ENCODE measurements around the gene ARHGAP29. TPM values are rescaled to one million over a fixed set of nuclear protein-coding genes. Genes with fewer than 3 reads are reported as not detected.

The ARHGAP29 gene
- polyA plus RNA-seq, 1 donor (not counting 4 experiments of a cell fraction or from before 2014, with no cell fraction given): 79.7 TPM

DNA sequence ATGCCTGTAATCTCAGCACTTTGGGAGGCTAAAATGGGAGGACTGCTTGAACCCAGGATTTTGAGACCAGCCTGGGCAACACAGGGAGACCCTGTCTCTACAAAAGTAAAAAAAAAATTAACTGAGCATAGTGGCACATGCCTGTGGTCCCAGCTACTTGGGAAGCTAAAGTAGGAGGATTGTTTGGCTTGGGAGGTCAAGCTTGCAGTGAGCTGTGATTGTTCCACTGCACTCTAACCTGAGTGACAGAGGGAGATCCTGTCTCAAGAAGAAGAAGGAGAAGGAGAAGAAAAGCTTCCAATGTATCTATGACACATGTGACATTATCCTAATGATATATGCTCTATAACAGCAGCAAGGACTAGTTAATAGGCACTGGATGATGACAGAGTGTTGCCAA lies 20.1 kb upstream of the ARHGAP29 start:
- H3K4me2 ChIP-seq (ENCODE audit: control insufficient read depth, extremely low read depth, insufficient read depth, low read depth, low read length): no peak overlapping the region
- no peak overlapping the region for H3K27ac ChIP-seq (ENCODE audit: control insufficient read depth, insufficient read depth, low read length)
- FAIRE-seq: no peak

DNA sequence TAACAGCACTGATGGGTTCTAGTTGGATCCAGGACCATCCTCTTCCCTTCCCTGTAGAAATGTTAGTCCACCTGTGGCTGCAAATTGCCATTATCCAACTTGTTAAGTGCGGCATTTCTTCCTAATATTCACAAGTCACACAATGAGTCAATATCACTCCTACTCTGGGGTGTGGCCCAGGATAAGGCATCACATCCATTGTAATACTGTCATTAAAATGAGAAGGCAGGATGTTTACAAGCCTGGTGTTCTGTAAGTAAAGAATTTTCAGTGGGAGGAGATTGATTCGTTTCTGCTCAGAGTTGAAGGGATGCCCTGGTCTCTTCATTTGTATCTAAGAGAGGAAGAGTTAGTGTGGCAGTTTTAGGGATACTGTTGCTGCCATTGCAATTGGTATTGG lies 18.1 kb upstream of the ARHGAP29 start:
- no peak overlapping the region for H3K9ac ChIP-seq (ENCODE audit: control insufficient read depth, extremely low read depth, insufficient read depth, low read length)
- H3K4me2 ChIP-seq (ENCODE audit: control insufficient read depth, extremely low read depth, insufficient read depth, low read depth, low read length): peak overlapping the region; percentile 22
- TF ChIP-seq EZH2 (IDR thresholded peaks at IDR 0.05; ENCODE audit: low read length): no peak
- TF ChIP-seq, protein P1, sequence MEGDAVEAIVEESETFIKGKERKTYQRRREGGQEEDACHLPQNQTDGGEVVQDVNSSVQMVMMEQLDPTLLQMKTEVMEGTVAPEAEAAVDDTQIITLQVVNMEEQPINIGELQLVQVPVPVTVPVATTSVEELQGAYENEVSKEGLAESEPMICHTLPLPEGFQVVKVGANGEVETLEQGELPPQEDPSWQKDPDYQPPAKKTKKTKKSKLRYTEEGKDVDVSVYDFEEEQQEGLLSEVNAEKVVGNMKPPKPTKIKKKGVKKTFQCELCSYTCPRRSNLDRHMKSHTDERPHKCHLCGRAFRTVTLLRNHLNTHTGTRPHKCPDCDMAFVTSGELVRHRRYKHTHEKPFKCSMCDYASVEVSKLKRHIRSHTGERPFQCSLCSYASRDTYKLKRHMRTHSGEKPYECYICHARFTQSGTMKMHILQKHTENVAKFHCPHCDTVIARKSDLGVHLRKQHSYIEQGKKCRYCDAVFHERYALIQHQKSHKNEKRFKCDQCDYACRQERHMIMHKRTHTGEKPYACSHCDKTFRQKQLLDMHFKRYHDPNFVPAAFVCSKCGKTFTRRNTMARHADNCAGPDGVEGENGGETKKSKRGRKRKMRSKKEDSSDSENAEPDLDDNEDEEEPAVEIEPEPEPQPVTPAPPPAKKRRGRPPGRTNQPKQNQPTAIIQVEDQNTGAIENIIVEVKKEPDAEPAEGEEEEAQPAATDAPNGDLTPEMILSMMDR (optimal IDR thresholded peaks at IDR 0.05 in 1 of 3, IDR thresholded peaks at IDR 0.05 in 1 of 3, conservative IDR thresholded peaks at IDR 0.05 in 1 of 3; ENCODE audit: extremely low read depth in 1 of 3, insufficient read depth in 2 of 3, low read length in 3 of 3): no peak
- dilution Hi-C loops (cut with MboI; ENCODE audit: extremely low pct_ligation_motif_present, low sequenced_read_pairs): no loop called here
- H3K27ac ChIP-seq (ENCODE audit: control insufficient read depth, insufficient read depth, low read length): no peak overlapping the region
- H4K20me1 ChIP-seq (ENCODE audit: control insufficient read depth, extremely low read depth, insufficient read depth, low read length): no peaks in the 10 kb centered on the region
- H3K36me3 ChIP-seq (ENCODE audit: control insufficient read depth in 2 of 2, extremely low read depth in 1 of 2, insufficient read depth in 2 of 2, low read length in 2 of 2): no peaks in the 10 kb centered on the region
- FAIRE-seq: peak; percentile 73
- DNase-seq (ENCODE audit: low read depth, low spot score): no peak
- H3K27me3 ChIP-seq (ENCODE audit: control insufficient read depth, extremely low read depth, insufficient read depth, low read length): no peaks in the 10 kb centered on the region
- H3K9me3 ChIP-seq (ENCODE audit: control insufficient read depth, low read depth, low read length): no peaks in the 10 kb centered on the region
- H2AFZ ChIP-seq (ENCODE audit: control insufficient read depth, low read length): no peak overlapping the region
- no peaks in the 10 kb centered on the region for H3K9me1 ChIP-seq (ENCODE audit: control insufficient read depth, extremely low read depth, insufficient read depth, low read length)
- peaks cover 23% of the 10 kb centered on the region for H3K4me1 ChIP-seq (ENCODE audit: control insufficient read depth, extremely low read depth, insufficient read depth, low read length)
- no peak overlapping the region for H3K4me3 ChIP-seq (ENCODE audit: control insufficient read depth in 2 of 3, extremely low read depth in 1 of 3, insufficient read depth in 2 of 3, low read depth in 1 of 3, low read length in 3 of 3)
- H3K79me2 ChIP-seq (ENCODE audit: control insufficient read depth, insufficient read depth, low read length): no peaks in the 10 kb centered on the region

More for the DNA sequence above, 20.1 kb upstream of the ARHGAP29 start:
- TF ChIP-seq, protein P1 (optimal IDR thresholded peaks at IDR 0.05 in 1 of 3, IDR thresholded peaks at IDR 0.05 in 1 of 3, conservative IDR thresholded peaks at IDR 0.05 in 1 of 3; ENCODE audit: extremely low read depth in 1 of 3, insufficient read depth in 2 of 3, low read length in 3 of 3): no peak
- TF ChIP-seq EZH2 (IDR thresholded peaks at IDR 0.05; ENCODE audit: low read length): no peak
- H2AFZ ChIP-seq (ENCODE audit: control insufficient read depth, low read length): no peak overlapping the region
- no peaks in the 10 kb centered on the region for H3K79me2 ChIP-seq (ENCODE audit: control insufficient read depth, insufficient read depth, low read length)
- no peaks in the 10 kb centered on the region for H3K27me3 ChIP-seq (ENCODE audit: control insufficient read depth, extremely low read depth, insufficient read depth, low read length)
- no peaks in the 10 kb centered on the region for H3K36me3 ChIP-seq (ENCODE audit: control insufficient read depth in 2 of 2, extremely low read depth in 1 of 2, insufficient read depth in 2 of 2, low read length in 2 of 2)
- H3K9ac ChIP-seq (ENCODE audit: control insufficient read depth, extremely low read depth, insufficient read depth, low read length): no peak overlapping the region
- no peak for DNase-seq (ENCODE audit: low read depth, low spot score)
- dilution Hi-C loops (cut with MboI; ENCODE audit: extremely low pct_ligation_motif_present, low sequenced_read_pairs): no loop called here
- H3K9me1 ChIP-seq (ENCODE audit: control insufficient read depth, extremely low read depth, insufficient read depth, low read length): no peaks in the 10 kb centered on the region
- H4K20me1 ChIP-seq (ENCODE audit: control insufficient read depth, extremely low read depth, insufficient read depth, low read length): no peaks in the 10 kb centered on the region
- H3K4me1 ChIP-seq (ENCODE audit: control insufficient read depth, extremely low read depth, insufficient read depth, low read length): peaks cover 23% of the 10 kb centered on the region
- no peaks in the 10 kb centered on the region for H3K9me3 ChIP-seq (ENCODE audit: control insufficient read depth, low read depth, low read length)
- no peak overlapping the region for H3K4me3 ChIP-seq (ENCODE audit: control insufficient read depth in 2 of 3, extremely low read depth in 1 of 3, insufficient read depth in 2 of 3, low read depth in 1 of 3, low read length in 3 of 3)

Measured in keratinocyte (primary cell).